ENCODE results near the gene ZNF436. TPM values are rescaled to one million over a fixed set of nuclear protein-coding genes. Genes with fewer than 3 reads are reported as not detected.

ZNF436 gene
- polyA plus RNA-seq, 1 donor from 2014 or later: 27.1 TPM

DNA sequence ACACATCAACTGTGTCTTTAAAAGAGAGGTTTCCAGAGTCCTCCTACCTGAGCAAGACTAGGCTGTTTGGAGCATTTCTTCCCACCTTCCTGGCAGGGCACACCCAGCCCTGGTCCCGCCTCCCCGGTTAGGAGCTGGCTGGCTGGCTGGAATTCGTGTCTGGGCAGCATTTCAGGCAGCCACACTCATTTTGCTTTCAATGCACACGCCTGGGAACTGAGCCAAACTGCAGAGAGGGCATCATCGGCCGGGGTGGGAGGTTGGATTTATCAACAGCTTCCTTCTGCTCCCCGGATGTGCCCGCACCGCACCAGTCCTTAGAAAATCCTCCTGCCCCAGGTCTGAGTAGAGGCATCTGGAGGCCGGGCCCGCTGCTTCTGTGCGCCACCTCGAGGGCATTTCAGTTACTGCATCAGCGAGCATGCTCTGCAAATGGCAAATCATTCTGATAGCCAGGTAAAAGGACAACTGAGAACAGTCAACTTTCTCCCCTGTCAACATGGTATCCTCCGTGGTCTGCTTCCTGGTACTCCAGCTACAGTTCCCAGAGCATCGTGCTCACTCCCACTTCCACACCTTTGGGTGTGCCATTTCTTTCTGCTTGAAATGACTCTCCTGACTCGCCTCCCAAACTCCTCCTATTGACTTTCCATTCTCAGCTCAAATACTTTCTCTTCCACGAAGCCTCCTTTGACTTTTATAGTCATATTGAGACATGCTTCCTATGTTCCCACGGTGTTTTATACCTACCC lies 34.3 kb upstream of the ZNF436 start:
- Histone ChIP-seq H2AFZ (ENCODE audit: low read depth, low read length) (no peak overlapping the region), H3K9me3 (ENCODE audit: low read length) (no peaks in the 10 kb centered on the region), H3K79me2 (replicated peaks; ENCODE audit: insufficient read depth, low read length) (no peaks in the 10 kb centered on the region), H4K20me1 (ENCODE audit: insufficient read depth) (no peaks in the 10 kb centered on the region), H3K9ac (ENCODE audit: low read length) (no peak overlapping the region), H3K27me3 (ENCODE audit: insufficient read depth, low read depth, low read length) (no peaks in the 10 kb centered on the region), H3F3A (ENCODE audit: insufficient read depth, low read length, poor library complexity, severe bottlenecking) (no peaks in the 10 kb centered on the region), H3K9me2 (ENCODE audit: insufficient read depth, low read length) (no peaks in the 10 kb centered on the region), H3K36me3 (ENCODE audit: insufficient read depth, low read length) (no peaks in the 10 kb centered on the region), H3K4me2 (ENCODE audit: low read length) (no peak overlapping the region), H3K4me3 (ENCODE audit: low read length) (no peak overlapping the region), H3K27ac (ENCODE audit: low read length) (no peak overlapping the region)
- TF ChIP-seq RAD21 (conservative IDR thresholded peaks at IDR 0.05): peak; percentile 73
- TF ChIP-seq MXI1 (conservative IDR thresholded peaks at IDR 0.05; ENCODE audit: poor library complexity, severe bottlenecking): no peak
- no peak for TF ChIP-seq POLR2AphosphoS5 (IDR thresholded peaks at IDR 0.05)
- TF ChIP-seq, protein P1, sequence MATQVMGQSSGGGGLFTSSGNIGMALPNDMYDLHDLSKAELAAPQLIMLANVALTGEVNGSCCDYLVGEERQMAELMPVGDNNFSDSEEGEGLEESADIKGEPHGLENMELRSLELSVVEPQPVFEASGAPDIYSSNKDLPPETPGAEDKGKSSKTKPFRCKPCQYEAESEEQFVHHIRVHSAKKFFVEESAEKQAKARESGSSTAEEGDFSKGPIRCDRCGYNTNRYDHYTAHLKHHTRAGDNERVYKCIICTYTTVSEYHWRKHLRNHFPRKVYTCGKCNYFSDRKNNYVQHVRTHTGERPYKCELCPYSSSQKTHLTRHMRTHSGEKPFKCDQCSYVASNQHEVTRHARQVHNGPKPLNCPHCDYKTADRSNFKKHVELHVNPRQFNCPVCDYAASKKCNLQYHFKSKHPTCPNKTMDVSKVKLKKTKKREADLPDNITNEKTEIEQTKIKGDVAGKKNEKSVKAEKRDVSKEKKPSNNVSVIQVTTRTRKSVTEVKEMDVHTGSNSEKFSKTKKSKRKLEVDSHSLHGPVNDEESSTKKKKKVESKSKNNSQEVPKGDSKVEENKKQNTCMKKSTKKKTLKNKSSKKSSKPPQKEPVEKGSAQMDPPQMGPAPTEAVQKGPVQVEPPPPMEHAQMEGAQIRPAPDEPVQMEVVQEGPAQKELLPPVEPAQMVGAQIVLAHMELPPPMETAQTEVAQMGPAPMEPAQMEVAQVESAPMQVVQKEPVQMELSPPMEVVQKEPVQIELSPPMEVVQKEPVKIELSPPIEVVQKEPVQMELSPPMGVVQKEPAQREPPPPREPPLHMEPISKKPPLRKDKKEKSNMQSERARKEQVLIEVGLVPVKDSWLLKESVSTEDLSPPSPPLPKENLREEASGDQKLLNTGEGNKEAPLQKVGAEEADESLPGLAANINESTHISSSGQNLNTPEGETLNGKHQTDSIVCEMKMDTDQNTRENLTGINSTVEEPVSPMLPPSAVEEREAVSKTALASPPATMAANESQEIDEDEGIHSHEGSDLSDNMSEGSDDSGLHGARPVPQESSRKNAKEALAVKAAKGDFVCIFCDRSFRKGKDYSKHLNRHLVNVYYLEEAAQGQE (IDR thresholded peaks at IDR 0.05; ENCODE audit: borderline replicate concordance): no peak
- TF ChIP-seq, protein P2, sequence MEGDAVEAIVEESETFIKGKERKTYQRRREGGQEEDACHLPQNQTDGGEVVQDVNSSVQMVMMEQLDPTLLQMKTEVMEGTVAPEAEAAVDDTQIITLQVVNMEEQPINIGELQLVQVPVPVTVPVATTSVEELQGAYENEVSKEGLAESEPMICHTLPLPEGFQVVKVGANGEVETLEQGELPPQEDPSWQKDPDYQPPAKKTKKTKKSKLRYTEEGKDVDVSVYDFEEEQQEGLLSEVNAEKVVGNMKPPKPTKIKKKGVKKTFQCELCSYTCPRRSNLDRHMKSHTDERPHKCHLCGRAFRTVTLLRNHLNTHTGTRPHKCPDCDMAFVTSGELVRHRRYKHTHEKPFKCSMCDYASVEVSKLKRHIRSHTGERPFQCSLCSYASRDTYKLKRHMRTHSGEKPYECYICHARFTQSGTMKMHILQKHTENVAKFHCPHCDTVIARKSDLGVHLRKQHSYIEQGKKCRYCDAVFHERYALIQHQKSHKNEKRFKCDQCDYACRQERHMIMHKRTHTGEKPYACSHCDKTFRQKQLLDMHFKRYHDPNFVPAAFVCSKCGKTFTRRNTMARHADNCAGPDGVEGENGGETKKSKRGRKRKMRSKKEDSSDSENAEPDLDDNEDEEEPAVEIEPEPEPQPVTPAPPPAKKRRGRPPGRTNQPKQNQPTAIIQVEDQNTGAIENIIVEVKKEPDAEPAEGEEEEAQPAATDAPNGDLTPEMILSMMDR (IDR thresholded peaks at IDR 0.05; ENCODE audit: poor library complexity, severe bottlenecking): peak; percentile 83
- TF ChIP-seq TAF1 (IDR thresholded peaks at IDR 0.05; ENCODE audit: low read depth): no peak
- TF ChIP-seq SMC3 (conservative IDR thresholded peaks at IDR 0.05; ENCODE audit: poor library complexity): peak; percentile 78
- TF ChIP-seq EZH2 (IDR thresholded peaks at IDR 0.05; ENCODE audit: borderline replicate concordance, insufficient read depth, low read length, poor library complexity, severe bottlenecking): no peak
- TF ChIP-seq EP300 (conservative IDR thresholded peaks at IDR 0.05; ENCODE audit: poor library complexity, severe bottlenecking): no peak

DNA sequence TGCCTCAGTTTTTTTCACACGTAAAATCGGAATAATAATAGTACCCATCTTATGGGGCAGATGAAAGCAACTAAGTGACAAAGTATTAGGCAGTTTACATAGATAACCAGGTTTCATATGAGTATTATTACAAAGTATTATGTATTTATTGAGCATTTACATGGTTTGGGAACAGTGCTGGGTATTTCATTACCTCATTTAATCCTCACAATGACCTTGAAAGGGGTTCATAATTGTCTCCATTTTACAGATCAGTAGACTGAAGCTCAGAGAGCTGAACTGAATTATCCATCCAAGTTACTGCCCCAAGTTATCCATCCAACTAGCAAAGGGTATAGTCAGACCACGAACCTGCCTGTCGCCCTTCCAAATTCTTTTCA lies 33.7 kb upstream of the ZNF436 start:
- H3K4me3 ChIP-seq (ENCODE audit: low read length): no peak overlapping the region
- H3K9ac ChIP-seq (ENCODE audit: low read length): no peak overlapping the region
- H4K20me1 ChIP-seq (ENCODE audit: insufficient read depth): no peaks in the 10 kb centered on the region
- H3K9me3 ChIP-seq (ENCODE audit: low read length): no peaks in the 10 kb centered on the region
- H3K27ac ChIP-seq (ENCODE audit: low read length): no peak overlapping the region
- H3K36me3 ChIP-seq (ENCODE audit: insufficient read depth, low read length): no peaks in the 10 kb centered on the region
- H3F3A ChIP-seq (ENCODE audit: insufficient read depth, low read length, poor library complexity, severe bottlenecking): no peaks in the 10 kb centered on the region
- H3K79me2 ChIP-seq (replicated peaks; ENCODE audit: insufficient read depth, low read length): no peaks in the 10 kb centered on the region
- no peak overlapping the region for H3K4me2 ChIP-seq (ENCODE audit: low read length)
- no peaks in the 10 kb centered on the region for H3K27me3 ChIP-seq (ENCODE audit: insufficient read depth, low read depth, low read length)
- TF ChIP-seq EZH2 (IDR thresholded peaks at IDR 0.05; ENCODE audit: borderline replicate concordance, insufficient read depth, low read length, poor library complexity, severe bottlenecking) (no peak), EP300 (conservative IDR thresholded peaks at IDR 0.05; ENCODE audit: poor library complexity, severe bottlenecking) (no peak), TAF1 (IDR thresholded peaks at IDR 0.05; ENCODE audit: low read depth) (no peak), MXI1 (conservative IDR thresholded peaks at IDR 0.05; ENCODE audit: poor library complexity, severe bottlenecking) (no peak), POLR2AphosphoS5 (IDR thresholded peaks at IDR 0.05) (no peak), SMC3 (conservative IDR thresholded peaks at IDR 0.05; ENCODE audit: poor library complexity) (no peak), RAD21 (conservative IDR thresholded peaks at IDR 0.05) (no peak)
- TF ChIP-seq, protein P2 (IDR thresholded peaks at IDR 0.05; ENCODE audit: poor library complexity, severe bottlenecking): no peak
- TF ChIP-seq, protein P1 (IDR thresholded peaks at IDR 0.05; ENCODE audit: borderline replicate concordance): no peak
- H3K9me2 ChIP-seq (ENCODE audit: insufficient read depth, low read length): no peaks in the 10 kb centered on the region
- H2AFZ ChIP-seq (ENCODE audit: low read depth, low read length): no peak overlapping the region

Data from neural cell (in vitro differentiated cells).